ENCODE data around the gene CNTN3.
A peak's percentile ranks its signal among the peaks of the same experiment; 100 is the strongest.

The CNTN3 gene

GRCh38 chr3:74607803-74608202 lies 6.7 kb downstream of the CNTN3 start:
- no peak for DNase-seq (ENCODE audit: low spot score)

- DNase-seq (ENCODE audit: low spot score) = no peak
Observed at GRCh38 chr3:74606996-74607395, 7.5 kb downstream of the CNTN3 start.

GRCh38 chr3:74605437-74605836 lies 9.0 kb downstream of the CNTN3 start:
- DNase-seq (ENCODE audit: low spot score) = no peak

GRCh38 chr3:74603292-74603691 lies 11.2 kb downstream of the CNTN3 start:
- DNase-seq (ENCODE audit: low spot score) = no peak

DNA sequence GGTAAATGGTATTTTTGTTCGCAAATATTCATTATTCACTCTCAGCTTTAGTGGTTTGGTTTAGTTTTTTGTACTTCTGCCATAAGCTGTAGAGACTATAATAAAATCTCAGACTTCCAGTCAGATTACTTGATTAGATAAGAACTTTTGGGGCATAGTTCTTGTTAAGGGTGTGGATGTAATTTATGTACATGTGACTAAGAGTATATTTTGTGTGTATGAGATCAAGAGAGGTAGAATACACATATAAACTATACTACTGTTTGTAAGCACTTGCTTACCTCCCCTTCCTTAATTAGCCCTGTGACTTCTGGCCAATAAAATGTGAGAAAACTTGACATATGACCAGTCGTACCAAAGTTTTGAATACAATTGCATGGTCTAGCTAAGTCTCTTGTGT lies 12.0 kb downstream of the CNTN3 start:
- DNase-seq (ENCODE audit: low spot score) = no peak

- no peak for DNase-seq (ENCODE audit: low spot score)
Observed at GRCh38 chr3:74601793-74602192, 12.7 kb downstream of the CNTN3 start.

DNA sequence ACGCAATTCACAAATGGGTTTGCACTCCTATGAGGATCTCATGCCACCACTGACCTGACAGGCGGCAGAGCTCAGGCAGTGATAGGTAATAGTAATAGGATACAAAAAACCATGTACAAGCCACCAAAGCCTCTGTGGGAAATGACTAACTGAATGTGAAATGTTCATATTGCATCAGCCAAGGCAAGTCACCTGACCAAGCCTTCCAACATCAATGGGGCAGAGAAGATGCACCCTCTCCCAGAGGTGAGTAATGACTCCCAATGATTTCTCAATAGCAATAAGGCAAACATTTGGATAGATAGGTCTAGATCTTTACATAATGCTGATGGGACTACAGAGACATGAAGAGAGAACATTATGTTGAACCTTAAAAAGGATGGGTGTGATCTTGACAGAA lies 14.9 kb downstream of the CNTN3 start:
- peak; percentile 5 for DNase-seq (ENCODE audit: low spot score)

DNA sequence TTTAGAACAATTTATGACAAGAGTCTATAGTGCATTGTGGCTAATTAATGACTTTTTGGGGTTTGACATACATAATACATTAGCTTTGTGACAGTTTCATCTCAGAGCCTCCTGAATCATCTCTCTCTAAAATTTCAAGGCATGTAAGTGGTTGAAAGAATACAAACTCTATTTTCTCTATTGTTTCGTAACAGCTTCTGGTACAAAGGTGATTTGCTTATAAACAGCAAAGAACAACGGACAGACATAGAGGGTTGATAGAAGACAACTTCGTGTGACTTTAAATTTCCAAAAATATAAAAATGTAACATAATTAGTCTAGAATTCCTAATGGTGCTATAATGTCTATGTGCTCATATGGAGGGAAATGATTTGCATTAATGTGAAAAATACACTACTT lies 21.3 kb downstream of the CNTN3 start:
- no peak for DNase-seq (ENCODE audit: low spot score)

- no peak for DNase-seq (ENCODE audit: low spot score)
Observed at GRCh38 chr3:74592359-74592758, 22.1 kb downstream of the CNTN3 start.

- no peak for DNase-seq (ENCODE audit: low spot score)
Observed at GRCh38 chr3:74591946-74592345, 22.5 kb downstream of the CNTN3 start.

GRCh38 chr3:74591342-74591741 lies 23.1 kb downstream of the CNTN3 start:
- DNase-seq (ENCODE audit: low spot score) = no peak

- no peak for DNase-seq (ENCODE audit: low spot score)
Observed at GRCh38 chr3:74590620-74591262, 23.7 kb downstream of the CNTN3 start.

DNA sequence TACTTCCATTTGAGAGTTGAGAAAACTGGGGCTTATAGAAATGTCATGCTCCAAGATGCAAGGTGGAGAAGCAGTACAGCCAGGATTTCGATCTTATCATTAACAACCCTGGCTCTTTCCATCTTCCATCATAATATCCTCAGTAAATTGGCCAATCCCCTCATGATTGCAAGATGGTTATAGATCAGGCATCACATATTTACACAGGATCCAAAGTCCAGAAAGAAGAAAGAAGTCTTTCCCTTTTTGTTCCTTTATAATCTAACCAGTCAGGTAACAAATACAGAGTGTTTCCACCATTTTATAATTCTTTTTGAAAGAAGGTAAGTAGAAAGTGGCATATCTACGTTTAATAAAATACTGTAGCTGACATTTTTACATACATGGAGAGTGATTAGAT lies 29.7 kb downstream of the CNTN3 start:
- DNase-seq (ENCODE audit: low spot score) = no peak

- DNase-seq (ENCODE audit: low spot score) = no peak
Observed at GRCh38 chr3:74582982-74583381, 31.5 kb downstream of the CNTN3 start.

DNA sequence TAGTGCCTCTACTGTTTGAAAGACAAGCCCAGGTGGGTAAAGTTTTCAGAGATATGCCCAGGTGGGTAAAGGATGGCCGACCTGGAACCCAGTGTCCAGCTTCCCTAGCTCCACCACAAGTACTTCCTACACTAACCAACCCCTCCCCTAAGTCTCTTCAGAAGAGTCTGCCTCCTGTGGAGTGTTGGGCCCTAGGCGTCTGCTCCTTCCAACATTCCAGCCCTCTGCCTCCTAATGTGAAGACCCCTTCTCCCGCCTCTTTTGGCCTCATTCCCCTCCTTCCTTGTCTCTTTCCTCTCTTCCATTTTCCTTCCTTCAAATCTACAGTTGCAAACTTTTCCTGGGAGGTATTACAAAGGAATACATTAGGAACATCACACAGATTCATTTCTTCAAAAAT lies 38.6 kb downstream of the CNTN3 start:
- no peak for DNase-seq (ENCODE audit: low spot score)

- no peak for DNase-seq (ENCODE audit: low spot score)
Observed at GRCh38 chr3:74571118-74571517, 43.3 kb downstream of the CNTN3 start.
